NCI-H1694 (cell line): ENCODE measurements around the gene CIB4.

Experiments
- DNase-seq: peaks from one replicate; lab custom pipeline; 2025; lab: John Stamatoyannopoulos, UW

Gene CIB4

GRCh38 chr2:26642429-26642828 is 1.3 kb upstream of the CIB4 start:
- no peak for DNase-seq

- DNase-seq, result no peak
Measured at GRCh38 chr2:26640331-26640745, 828 bp downstream of the CIB4 start.

- no peak for DNase-seq
Measured at GRCh38 chr2:26639685-26640243, 1.4 kb downstream of the CIB4 start.

DNA sequence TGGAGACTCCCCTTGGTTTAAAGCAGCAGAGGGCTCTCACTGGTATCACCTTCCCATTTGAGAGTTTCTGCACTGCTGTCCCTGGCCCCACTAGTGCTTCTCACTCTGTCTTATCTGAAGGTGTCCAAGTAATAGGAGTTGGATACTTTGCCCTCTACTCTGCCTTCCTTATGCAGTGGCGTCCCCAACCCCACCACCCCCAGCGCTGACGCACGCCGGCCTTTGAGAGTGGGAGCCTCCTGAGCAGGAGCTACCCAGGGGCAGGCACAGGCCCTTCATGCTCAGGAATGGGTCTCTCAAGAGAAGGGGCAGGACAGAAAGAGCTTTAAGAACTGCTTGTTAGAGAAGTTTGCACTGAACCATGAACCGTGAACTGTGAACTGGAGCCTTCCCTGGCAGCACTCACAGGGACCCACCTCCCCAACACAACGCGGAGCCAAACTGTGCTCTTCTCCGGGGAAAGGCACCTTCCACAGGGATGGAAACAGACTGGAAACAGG is 3.3 kb downstream of the CIB4 start:
- DNase-seq, result no peak

DNA sequence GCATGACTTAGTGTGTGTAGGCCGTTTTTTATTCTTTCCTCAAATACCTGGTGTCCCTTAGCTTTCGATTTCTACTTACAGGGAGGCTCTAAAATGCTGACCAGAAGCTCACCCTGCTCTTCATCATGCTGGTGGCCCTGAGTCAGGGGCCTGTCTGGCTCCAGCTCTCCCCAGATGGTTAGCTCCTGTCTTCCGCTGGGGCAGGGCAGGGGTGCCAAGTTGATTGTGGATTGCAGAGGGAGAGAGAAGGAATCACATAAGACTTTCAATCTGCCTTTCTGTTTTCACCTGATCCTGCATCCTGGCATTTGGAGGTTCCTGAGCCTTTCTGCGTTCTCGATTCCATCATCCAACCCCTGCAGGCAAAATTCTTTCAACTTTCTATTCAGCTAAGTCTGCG is 4.2 kb downstream of the CIB4 start:
- no peak for DNase-seq

GRCh38 chr2:26635401-26635800 is 5.8 kb downstream of the CIB4 start:
- DNase-seq, result no peak

- DNase-seq, result no peak
Measured at GRCh38 chr2:26634636-26635230, 6.4 kb downstream of the CIB4 start.

- DNase-seq, result no peak
Measured at GRCh38 chr2:26633993-26634595, 7.1 kb downstream of the CIB4 start.

DNA sequence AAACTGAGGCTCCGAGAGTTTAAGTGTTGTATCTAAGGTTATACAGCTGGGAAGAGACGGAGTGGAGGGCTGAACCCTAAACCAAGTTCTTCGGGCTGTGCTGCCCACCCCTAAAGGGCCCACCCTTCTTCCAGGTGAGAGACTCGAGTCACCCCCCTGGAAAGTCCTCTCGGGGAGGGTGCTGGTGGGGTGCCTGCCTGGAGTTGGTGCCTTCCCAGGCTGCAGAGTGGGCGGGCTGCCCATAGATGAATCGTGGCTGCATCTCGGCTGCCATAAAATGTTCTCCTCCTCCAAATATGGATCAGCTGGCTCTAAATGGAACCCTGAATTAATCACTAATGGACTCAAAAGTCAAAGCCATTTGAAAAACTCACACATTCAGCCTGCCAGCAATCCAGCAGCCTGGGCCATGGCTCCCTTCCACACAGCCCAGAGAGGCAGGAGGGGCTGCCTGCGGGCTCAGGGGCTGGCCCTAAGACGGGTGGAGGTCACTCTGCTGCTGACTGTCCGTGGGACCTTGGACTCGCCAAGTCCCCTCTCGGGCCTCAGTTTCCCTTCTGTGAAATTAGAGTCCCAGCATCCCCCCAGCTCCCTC is 7.7 kb downstream of the CIB4 start:
- DNase-seq, result no peak

DNA sequence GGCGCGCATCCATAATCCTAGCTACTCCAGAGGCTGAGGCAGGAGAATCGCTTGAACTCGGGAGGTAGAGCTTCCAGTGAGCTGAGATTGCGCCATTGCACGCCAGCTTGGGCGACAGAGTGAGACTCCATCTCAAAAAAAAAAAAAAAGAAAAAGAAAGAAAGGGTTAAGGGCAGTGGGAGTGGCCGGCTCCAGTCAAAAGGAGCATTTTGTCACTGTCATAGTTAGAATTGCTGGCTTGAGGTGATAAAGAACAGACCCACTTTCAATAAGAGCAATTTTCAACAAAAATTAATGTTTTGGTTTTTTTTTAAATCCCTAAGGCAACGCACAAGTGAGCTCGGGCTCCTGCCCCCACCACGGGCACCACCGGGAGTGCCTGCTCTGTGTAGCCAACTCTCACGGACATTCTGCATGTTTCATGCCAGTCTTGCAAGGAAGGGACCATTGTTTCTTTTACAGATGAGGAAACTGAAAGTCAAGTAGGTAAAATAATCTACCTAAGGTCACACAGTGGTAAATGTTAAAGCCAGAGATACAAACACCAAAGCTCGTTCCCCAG is 8.5 kb downstream of the CIB4 start:
- no peak for DNase-seq

DNA sequence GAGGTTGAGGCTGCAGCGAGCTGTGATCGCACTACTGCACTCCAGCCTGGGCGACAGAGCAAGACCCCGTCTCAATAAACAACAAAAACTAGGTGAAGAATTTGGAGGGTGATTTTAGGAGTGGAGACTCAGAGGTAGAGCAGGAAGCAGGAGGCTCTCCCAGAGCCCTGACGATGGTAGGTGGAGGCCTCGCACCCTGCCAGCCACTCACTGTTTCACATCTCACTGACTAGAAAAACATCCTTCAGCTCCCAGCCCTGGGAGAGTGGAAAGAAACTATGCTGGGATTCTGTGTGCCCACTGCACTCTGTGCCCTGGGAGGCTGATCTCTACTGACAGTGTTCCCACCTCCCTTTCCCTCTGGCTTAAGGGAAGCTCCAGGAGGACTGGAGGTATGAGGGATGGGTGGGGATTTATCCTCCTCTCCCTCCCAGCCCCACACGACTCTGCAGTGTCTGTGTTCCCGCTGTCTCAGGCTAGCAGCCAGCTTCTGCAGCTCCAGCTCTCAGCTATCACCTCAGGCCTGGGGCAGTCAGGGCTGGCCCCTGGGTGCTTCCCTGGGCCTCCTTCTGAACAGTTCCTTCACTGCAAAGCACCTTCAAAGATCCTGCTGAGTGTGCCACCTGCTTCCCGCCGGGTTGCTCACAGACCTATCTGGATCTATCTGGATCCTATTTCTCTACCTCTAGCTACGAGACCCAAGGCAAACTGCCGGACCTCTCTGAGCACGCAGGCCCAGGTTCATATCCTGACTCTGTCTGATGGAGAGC is 9.6 kb downstream of the CIB4 start:
- no peak for DNase-seq

DNA sequence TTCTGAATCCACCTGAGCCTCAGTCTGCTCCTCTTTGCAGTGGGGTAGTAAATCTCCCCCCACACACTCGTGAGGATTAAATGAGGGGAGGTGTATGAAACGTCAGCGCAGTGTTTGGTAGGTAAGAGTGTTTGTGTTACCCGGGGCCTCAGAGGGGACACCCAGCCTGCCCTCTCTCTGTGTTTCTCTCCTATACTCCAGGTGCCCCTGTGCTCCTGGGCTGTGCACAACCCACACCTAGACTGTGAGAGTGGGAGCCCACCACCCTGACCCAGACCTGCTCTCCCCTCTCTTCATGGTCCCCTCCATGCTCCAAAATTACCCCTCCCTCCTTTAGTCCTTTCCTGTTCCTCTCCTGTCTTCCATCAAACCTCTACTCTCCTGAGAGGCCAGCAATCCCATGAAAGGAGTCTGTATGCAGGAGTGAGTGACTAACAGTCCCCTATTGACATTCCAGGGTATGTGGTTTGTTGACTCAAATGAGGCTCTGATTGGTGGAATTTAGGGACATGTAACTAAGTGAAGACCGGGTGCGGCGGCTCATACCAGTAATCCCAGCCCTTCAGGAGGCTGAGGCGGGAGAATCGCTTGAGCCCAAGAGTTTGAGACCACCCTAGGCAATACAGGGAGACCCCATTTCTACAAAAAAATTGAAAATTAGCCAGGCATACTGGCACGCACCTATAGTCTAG is 10.4 kb downstream of the CIB4 start:
- no peak for DNase-seq

- DNase-seq, result no peak
Measured at GRCh38 chr2:26630235-26630634, 10.9 kb downstream of the CIB4 start.

- no peak for DNase-seq
Measured at GRCh38 chr2:26629751-26630150, 11.4 kb downstream of the CIB4 start.

DNA sequence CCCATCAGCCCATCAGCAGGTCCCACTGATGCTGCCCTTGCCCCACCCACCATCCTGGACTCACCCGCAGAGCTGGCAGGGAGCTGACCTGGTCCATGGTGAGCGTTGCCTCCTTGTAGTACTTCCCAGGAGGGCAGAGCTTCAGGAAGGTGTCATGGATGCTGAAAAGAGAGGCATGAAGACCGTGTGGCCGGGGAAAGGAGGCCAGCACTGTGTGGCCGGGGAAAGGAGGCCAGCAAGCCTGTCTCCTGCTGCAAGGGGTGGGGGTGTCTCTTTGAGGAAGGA is 11.9 kb downstream of the CIB4 start:
- no peak for DNase-seq

- DNase-seq, result no peak
Measured at GRCh38 chr2:26628561-26629345, 12.4 kb downstream of the CIB4 start.

DNA sequence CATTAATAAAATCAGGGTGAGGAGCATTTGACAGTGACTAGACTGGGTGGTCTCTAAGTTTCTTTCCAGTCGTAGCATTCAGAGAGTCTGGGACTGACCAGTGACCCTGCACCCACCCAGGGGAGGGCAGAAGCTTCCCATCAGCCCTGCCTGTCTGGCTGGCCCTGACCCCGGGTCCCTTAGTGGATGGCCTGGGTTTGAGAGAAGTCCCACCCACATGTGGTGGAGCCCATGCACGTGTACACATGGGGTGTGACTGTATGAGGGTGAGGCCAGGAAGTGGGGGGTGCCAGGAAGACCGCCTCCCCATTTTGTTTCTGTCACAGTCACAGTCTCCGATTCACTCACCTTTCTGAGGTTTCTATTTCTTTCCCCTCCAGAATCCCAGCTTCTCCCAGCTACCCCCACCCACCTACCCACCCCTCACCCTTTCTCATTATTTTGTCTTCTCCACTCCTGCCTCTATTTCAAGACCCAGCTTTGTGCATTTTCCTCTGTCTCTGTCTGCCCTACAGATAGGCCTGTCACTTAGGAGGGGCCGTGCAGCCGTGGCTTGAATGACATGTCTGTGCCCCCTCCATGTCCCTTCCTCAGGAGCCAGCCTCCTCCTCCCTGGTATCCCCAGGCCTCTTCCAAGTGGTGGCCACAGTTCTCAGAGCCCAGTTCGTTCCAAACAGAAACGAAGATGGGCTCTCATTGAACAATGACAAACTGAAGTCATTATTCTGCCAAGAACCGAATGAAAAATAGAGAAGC is 13.6 kb downstream of the CIB4 start:
- no peak for DNase-seq

DNA sequence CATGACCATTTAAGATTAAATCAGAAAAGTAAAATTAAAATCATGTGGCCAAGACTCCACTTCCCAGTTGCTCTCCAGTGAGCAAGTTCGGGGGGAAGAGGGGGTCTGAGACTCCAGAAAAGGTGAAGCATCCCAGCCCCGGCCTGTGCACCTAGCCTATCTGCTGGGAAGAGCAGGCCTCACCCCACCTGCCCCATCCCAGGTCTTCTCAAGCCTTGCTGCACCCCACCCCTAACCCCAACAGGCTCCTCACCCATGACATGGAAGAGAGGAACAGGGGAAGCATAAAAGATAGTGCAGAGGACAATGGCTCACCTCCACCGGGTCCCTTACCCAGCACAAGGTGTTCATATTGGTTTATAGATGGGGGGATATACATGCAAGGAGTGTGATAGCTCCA is 14.6 kb downstream of the CIB4 start:
- no peak for DNase-seq

GRCh38 chr2:26623541-26624495 is 17.3 kb downstream of the CIB4 start:
- peak; percentile 89 for DNase-seq
